Measurements from ENCODE around the gene LBX1. TPM values are rescaled to one million over a fixed set of nuclear protein-coding genes. Genes with fewer than 3 reads are reported as not detected.

Gene LBX1
- total RNA-seq, 1 donor, result not detected

DNA sequence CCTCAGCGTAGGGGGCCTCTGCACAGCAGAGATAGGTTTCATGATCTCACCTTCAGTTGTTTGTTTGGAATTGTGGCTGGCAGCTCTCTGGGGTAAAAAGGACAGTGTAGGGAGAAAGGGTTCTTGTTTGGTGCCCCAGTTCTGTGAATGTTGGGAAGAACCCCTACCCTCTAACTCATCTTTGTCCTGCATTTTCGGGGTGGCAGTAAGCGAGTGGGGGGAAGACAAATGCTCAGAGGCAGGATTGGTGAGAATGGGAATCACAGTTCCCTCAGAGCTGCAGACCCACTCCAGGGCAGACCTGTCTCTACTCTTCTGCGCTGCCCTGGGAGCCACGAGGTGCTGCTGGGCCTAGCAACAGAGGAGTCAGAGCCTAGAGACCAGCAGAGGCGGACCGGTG, 1.8 kb upstream of the LBX1 start:
- no peak for TF ChIP-seq CTCF (IDR thresholded peaks at IDR 0.05; ENCODE audit: insufficient read depth, low read length)
- no peak overlapping the region for H3K4me3 ChIP-seq (ENCODE audit: low read depth, low read length)
- no peak for DNase-seq (ENCODE audit: low read depth)

GRCh38 chr10:101230183-101230917, 1.1 kb upstream of the LBX1 start:
- no peak for TF ChIP-seq CTCF (IDR thresholded peaks at IDR 0.05; ENCODE audit: insufficient read depth, low read length)
- no peak overlapping the region for H3K4me3 ChIP-seq (ENCODE audit: low read depth, low read length)
- no peak for DNase-seq (ENCODE audit: low read depth)

- no peak overlapping the region for H3K4me3 ChIP-seq (ENCODE audit: low read depth, low read length)
- no peak for DNase-seq (ENCODE audit: low read depth)
- TF ChIP-seq CTCF (IDR thresholded peaks at IDR 0.05; ENCODE audit: insufficient read depth, low read length), result no peak
Measured at GRCh38 chr10:101228966-101229265, 347 bp downstream of the LBX1 start.

GRCh38 chr10:101228153-101228965, 904 bp downstream of the LBX1 start:
- no peak for TF ChIP-seq CTCF (IDR thresholded peaks at IDR 0.05; ENCODE audit: insufficient read depth, low read length)
- H3K4me3 ChIP-seq (ENCODE audit: low read depth, low read length), result no peak overlapping the region
- DNase-seq (ENCODE audit: low read depth), result no peak

DNA sequence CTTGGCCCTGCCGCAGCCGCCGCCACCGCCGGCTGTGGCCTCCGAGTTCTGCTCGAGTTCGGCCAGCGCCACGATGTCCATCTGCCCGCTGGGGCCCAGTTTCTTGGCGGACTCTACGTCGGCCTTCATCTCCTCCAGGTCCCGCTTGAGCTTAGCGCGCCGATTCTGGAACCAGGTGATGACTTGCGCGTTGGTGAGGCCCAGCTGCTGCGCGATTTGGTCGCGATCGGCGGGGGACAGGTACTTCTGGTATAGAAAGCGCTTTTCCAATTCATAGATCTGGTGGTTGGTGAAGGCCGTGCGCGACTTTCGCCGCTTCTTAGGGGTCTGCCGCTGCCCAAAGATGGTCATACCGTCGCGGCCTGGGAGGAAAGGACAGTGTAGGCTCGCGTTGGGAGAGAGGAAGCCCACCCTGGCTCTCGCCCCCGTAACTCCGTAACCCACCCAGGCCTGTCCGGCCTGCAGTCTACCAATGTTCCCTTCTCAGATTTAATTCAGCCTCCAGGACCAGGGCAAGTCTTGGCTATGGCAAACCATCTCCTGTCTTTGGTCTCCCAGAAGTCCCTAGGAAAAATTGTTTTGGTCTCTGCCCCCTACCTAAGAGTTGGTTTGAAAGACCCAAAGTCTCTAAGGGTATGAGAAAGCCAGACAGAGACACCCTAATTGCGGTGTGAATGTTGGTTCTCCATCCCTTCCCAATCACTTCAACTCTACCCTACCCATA, 1.7 kb downstream of the LBX1 start:
- no peak for DNase-seq (ENCODE audit: low read depth)
- no peak overlapping the region for H3K4me3 ChIP-seq (ENCODE audit: low read depth, low read length)
- TF ChIP-seq CTCF (IDR thresholded peaks at IDR 0.05; ENCODE audit: insufficient read depth, low read length), result no peak

DNA sequence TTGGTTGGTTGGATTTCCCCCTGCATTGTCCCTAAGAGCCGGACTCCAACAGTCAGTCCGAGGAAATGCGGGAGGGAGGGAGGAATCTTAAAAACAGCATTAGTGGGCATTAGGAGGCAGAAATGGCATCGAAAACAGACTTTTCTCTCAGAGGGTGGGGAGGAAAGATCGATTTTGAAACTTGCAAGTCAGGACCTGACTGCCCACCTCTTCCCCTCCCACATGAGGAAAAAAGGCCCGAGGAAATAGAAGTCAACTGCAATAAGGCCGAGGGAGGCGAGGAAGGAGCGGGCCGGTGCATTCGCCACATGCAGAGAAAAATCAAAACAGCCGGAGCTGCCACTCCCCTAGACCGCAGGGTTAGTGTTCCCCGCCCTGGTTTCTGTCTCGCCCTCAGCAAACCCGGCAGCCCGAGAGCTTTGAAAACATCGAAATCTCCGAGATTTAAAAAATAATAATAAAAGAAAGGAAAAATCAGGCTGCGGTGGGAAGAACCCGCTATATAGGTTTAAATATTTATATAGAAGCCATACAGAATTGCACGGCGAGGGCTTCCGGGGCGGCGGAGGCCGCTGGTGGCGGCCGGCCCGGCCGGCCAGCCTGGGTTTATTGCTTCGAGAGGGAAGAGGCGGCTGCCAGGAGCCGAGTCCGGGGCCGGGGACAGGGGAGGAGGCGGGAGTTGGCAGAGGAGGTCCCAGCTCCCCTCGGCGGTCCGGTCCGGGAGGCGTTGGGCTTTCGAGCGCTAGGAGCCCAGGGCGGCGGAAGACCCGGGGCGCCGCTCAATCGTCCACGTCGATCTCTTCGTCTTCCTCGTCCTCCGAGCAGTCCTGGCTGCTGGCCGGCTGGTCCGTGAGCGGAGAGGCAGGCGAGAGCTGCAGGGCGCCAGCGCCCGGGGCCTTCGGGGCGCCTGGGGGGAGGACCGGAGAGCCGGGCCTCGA, 2.5 kb downstream of the LBX1 start:
- no peak overlapping the region for H3K4me3 ChIP-seq (ENCODE audit: low read depth, low read length)
- TF ChIP-seq CTCF (IDR thresholded peaks at IDR 0.05; ENCODE audit: insufficient read depth, low read length), result no peak
- DNase-seq (ENCODE audit: low read depth), result no peak

All from fibroblast of the aortic adventitia (primary cell).